Astrocyte of the hippocampus (primary cell): ENCODE results near the gene NBPF4.
"Not testable (repeated sequence)": the region's sequence is repeated elsewhere in the genome, so short reads cannot be mapped to it uniquely, and the experiment has no call there.

Experiments
- DNase-seq: peaks from one replicate; pipeline ENCODE4 v3.0.0; 2011; ENCODE audit warnings: low read depth, low spot score

The NBPF4 gene

GRCh38 chr1:108243976-108244375 lies at the start of gene NBPF4:
Gene NBPF4 (minus strand): TSS chr1:108244076. CDS start chr1:108243761, 315 bp downstream.
- not testable (repeated sequence) for DNase-seq

GRCh38 chr1:108282528-108283257 lies 38.8 kb upstream of the NBPF4 start:
- DNase-seq, result not testable (repeated sequence)

- not testable (repeated sequence) for DNase-seq
Observed at GRCh38 chr1:108272485-108273327, 28.8 kb upstream of the NBPF4 start.

GRCh38 chr1:108267097-108267496 lies 23.2 kb upstream of the NBPF4 start:
- DNase-seq, result not testable (repeated sequence)

- not testable (repeated sequence) for DNase-seq
Observed at GRCh38 chr1:108261967-108262366, 18.1 kb upstream of the NBPF4 start.

GRCh38 chr1:108261519-108261918 lies 17.6 kb upstream of the NBPF4 start:
- not testable (repeated sequence) for DNase-seq

- DNase-seq, result not testable (repeated sequence)
Observed at GRCh38 chr1:108260578-108261259, 16.8 kb upstream of the NBPF4 start.

GRCh38 chr1:108255426-108255825 lies 11.6 kb upstream of the NBPF4 start:
- DNase-seq, result not testable (repeated sequence)

GRCh38 chr1:108239426-108239825 lies 4.5 kb downstream of the NBPF4 start:
- DNase-seq, result not testable (repeated sequence)

GRCh38 chr1:108235308-108235707 lies 8.6 kb downstream of the NBPF4 start:
- not testable (repeated sequence) for DNase-seq

- DNase-seq, result not testable (repeated sequence)
Observed at GRCh38 chr1:108232183-108232582, 11.7 kb downstream of the NBPF4 start.

GRCh38 chr1:108229976-108230375 lies 13.9 kb downstream of the NBPF4 start:
- DNase-seq, result not testable (repeated sequence)

GRCh38 chr1:108227772-108228171 lies 16.1 kb downstream of the NBPF4 start:
- DNase-seq, result not testable (repeated sequence)

- not testable (repeated sequence) for DNase-seq
Observed at GRCh38 chr1:108226855-108227254, 17.0 kb downstream of the NBPF4 start.

GRCh38 chr1:108223226-108223625 lies 20.6 kb downstream of the NBPF4 start:
- DNase-seq, result not testable (repeated sequence)

GRCh38 chr1:108217515-108218174 lies 26.2 kb downstream of the NBPF4 start:
- not testable (repeated sequence) for DNase-seq

- DNase-seq, result not testable (repeated sequence)
Observed at GRCh38 chr1:108217007-108217406, 26.9 kb downstream of the NBPF4 start.

- not testable (repeated sequence) for DNase-seq
Observed at GRCh38 chr1:108216028-108216890, 27.6 kb downstream of the NBPF4 start.

- DNase-seq, result not testable (repeated sequence)
Observed at GRCh38 chr1:108214641-108215465, 29.0 kb downstream of the NBPF4 start.
